H54 (cell line): ENCODE results near the gene CDH26.

Experiments
- DNase-seq: peaks from one replicate; pipeline ENCODE4 v3.0.0; 2011; ENCODE audit warnings: low spot score, mixed read lengths; ENCODE audit not compliant: insufficient read length
- FAIRE-seq: peaks from 3 replicates; lab custom pipeline; 2011; peaks lifted over from hg19 to GRCh38; lab: Jason Lieb, UNC
- POLR2A ChIP-seq: IDR thresholded peaks from 2 replicates; pipeline ENCODE4 v1.6.1; 2011; ENCODE audit warnings: low read depth, mild to moderate bottlenecking, low read length

Gene CDH26

GRCh38 chr20:60046011-60046413, 87.8 kb downstream of the CDH26 start:
- TF ChIP-seq POLR2A = no peak
- DNase-seq (no peak), FAIRE-seq (no peak)

GRCh38 chr20:60046436-60046835, 88.2 kb downstream of the CDH26 start:
- DNase-seq = no peak
- no peak for FAIRE-seq
- no peak for TF ChIP-seq POLR2A

GRCh38 chr20:60046860-60047259, 88.6 kb downstream of the CDH26 start:
- TF ChIP-seq POLR2A = no peak
- no peak for FAIRE-seq

GRCh38 chr20:60048634-60049521, 90.7 kb downstream of the CDH26 start:
- FAIRE-seq (no peak), DNase-seq (no peak)
- TF ChIP-seq POLR2A = no peak

More at GRCh38 chr20:60046860-60047259, 88.6 kb downstream of the CDH26 start:
- DNase-seq = no peak

GRCh38 chr20:60049601-60050000, 91.4 kb downstream of the CDH26 start:
- DNase-seq (no peak), FAIRE-seq (no peak)
- TF ChIP-seq POLR2A = no peak

- DNase-seq (no peak), FAIRE-seq (no peak)
- no peak for TF ChIP-seq POLR2A
These were observed 92.1 kb downstream of the CDH26 start for GRCh38 chr20:60050193-60050947.

- DNase-seq = no peak
- no peak for TF ChIP-seq POLR2A
- no peak for FAIRE-seq
These were observed 93.7 kb downstream of the CDH26 start for GRCh38 chr20:60051911-60052310.

- no peak for TF ChIP-seq POLR2A
- FAIRE-seq (no peak), DNase-seq (no peak)
These were observed 94.1 kb downstream of the CDH26 start for GRCh38 chr20:60052322-60052721.

- no peak for DNase-seq
- FAIRE-seq = no peak
These were observed 95.0 kb downstream of the CDH26 start for GRCh38 chr20:60053125-60053817.

GRCh38 chr20:60053818-60054190, 95.6 kb downstream of the CDH26 start:
- TF ChIP-seq POLR2A = no peak
- no peak for DNase-seq
- FAIRE-seq = no peak

More at GRCh38 chr20:60053125-60053817, 95.0 kb downstream of the CDH26 start:
- no peak for TF ChIP-seq POLR2A

GRCh38 chr20:60054716-60055634, 96.8 kb downstream of the CDH26 start:
- FAIRE-seq (no peak), DNase-seq (no peak)
- TF ChIP-seq POLR2A = no peak

GRCh38 chr20:60055740-60056139, 97.5 kb downstream of the CDH26 start:
- DNase-seq (no peak), FAIRE-seq (no peak)
- no peak for TF ChIP-seq POLR2A

GRCh38 chr20:60056407-60057122, 98.3 kb downstream of the CDH26 start:
- no peak for FAIRE-seq
- DNase-seq = no peak
- no peak for TF ChIP-seq POLR2A
